Ureter (tissue), 1 donor: ENCODE results near the gene BTBD9. TPM values are rescaled to one million over a fixed set of nuclear protein-coding genes. Genes with fewer than 3 reads are reported as not detected.

ENCODE experiments used
- DNase-seq: peaks from one replicate; pipeline ENCODE4 v3.0.0-alpha.2; 2020; ENCODE audit warnings: low spot score
- total RNA-seq: library from RNA; stranded (reverse); gene quantifications from one replicate; pipeline ENCODE4 v1.2.4, GENCODE V29; 2023
- donor health status: DM: yes; HTN: yes; CAD: no.

BTBD9 gene
- total RNA-seq, 1 donor from 2014 or later = 42.5 TPM

- DNase-seq = no peak
These were observed 40.5 kb downstream of the BTBD9 start for GRCh38 chr6:38599261-38599660.

GRCh38 chr6:38593998-38594665 is 45.6 kb downstream of the BTBD9 start:
- no peak for DNase-seq

- no peak for DNase-seq
These were observed 46.3 kb downstream of the BTBD9 start for GRCh38 chr6:38593409-38593808.

- DNase-seq = no peak
These were observed 48.3 kb downstream of the BTBD9 start for GRCh38 chr6:38591439-38591838.

GRCh38 chr6:38589367-38589720 is 50.4 kb downstream of the BTBD9 start:
- DNase-seq = no peak

GRCh38 chr6:38588631-38589366 is 50.9 kb downstream of the BTBD9 start:
- no peak for DNase-seq

GRCh38 chr6:38587766-38588362 is 51.9 kb downstream of the BTBD9 start:
- DNase-seq = no peak

- no peak for DNase-seq
These were observed 52.7 kb downstream of the BTBD9 start for GRCh38 chr6:38586992-38587391.

GRCh38 chr6:38584731-38585130 is 55.0 kb downstream of the BTBD9 start:
- DNase-seq = no peak

GRCh38 chr6:38583523-38583922 is 56.2 kb downstream of the BTBD9 start:
- DNase-seq = no peak

GRCh38 chr6:38580030-38580429 is 59.7 kb downstream of the BTBD9 start:
- no peak for DNase-seq

- DNase-seq = no peak
These were observed 60.6 kb downstream of the BTBD9 start for GRCh38 chr6:38579010-38579628.

GRCh38 chr6:38578075-38578474 is 61.7 kb downstream of the BTBD9 start:
- DNase-seq = no peak

GRCh38 chr6:38577492-38577891 is 62.2 kb downstream of the BTBD9 start:
- no peak for DNase-seq

GRCh38 chr6:38573801-38574395 is 65.8 kb downstream of the BTBD9 start:
- DNase-seq = no peak

- no peak for DNase-seq
These were observed 67.4 kb downstream of the BTBD9 start for GRCh38 chr6:38572186-38572813.

- no peak for DNase-seq
These were observed 68.0 kb downstream of the BTBD9 start for GRCh38 chr6:38571721-38572120.

GRCh38 chr6:38570750-38571149 is 69.0 kb downstream of the BTBD9 start:
- no peak for DNase-seq

GRCh38 chr6:38567436-38567835 is 72.3 kb downstream of the BTBD9 start:
- peak; percentile 77 for DNase-seq

GRCh38 chr6:38566295-38567030 is 73.3 kb downstream of the BTBD9 start:
- DNase-seq = no peak

GRCh38 chr6:38564301-38564700 is 75.4 kb downstream of the BTBD9 start:
- DNase-seq = no peak
